PFSK-1 (cell line): ENCODE measurements around the gene DYNC2H1.

ENCODE experiments used
- FOXP2 ChIP-seq: optimal IDR thresholded peaks from 2 replicates; pipeline ENCODE3; 2011; ENCODE audit warnings: borderline replicate concordance, control low read depth, inconsistent platforms; ENCODE audit not compliant: insufficient read depth; ENCODE audit errors: extremely low read length, extremely low read depth
- POLR2AphosphoS5 ChIP-seq: IDR thresholded peaks from 2 replicates; pipeline ENCODE4 v1.6.1; 2012; ENCODE audit warnings: low read depth, mild to moderate bottlenecking, control low read depth, low read length, moderate library complexity
- REST ChIP-seq, 2 experiments: IDR thresholded peaks; 2 replicates each; pipeline versions ENCODE4 v1.6.1 to v1.8.0; 2011 to 2012; ENCODE audit warnings: low read depth in 2 of 2, low read length in 2 of 2, control low read depth in 1 of 2, inconsistent platforms in 1 of 2, mild to moderate bottlenecking in 1 of 2, moderate library complexity in 1 of 2; ENCODE audit not compliant: insufficient read depth in 1 of 2
- SIN3A ChIP-seq: IDR thresholded peaks from 2 replicates; pipeline ENCODE4 v1.6.1; 2012; ENCODE audit warnings: mild to moderate bottlenecking, low read length, moderate library complexity, borderline replicate concordance; ENCODE audit not compliant: insufficient read depth
- TAF1 ChIP-seq: IDR thresholded peaks from 2 replicates; pipeline ENCODE4 v1.6.1; 2012; ENCODE audit warnings: low read length, control low read depth, borderline replicate concordance; ENCODE audit not compliant: insufficient read depth

Gene DYNC2H1

GRCh38 chr11:103499710-103500340 lies 390.6 kb downstream of the DYNC2H1 start:
- TF ChIP-seq POLR2AphosphoS5 (no peak), REST (IDR thresholded peaks at IDR 0.05; ENCODE audit: insufficient read depth in 1 of 2, low read depth in 2 of 2, low read length in 2 of 2) (no peak)

- TF ChIP-seq TAF1, result no peak
- no peak for TF ChIP-seq REST (IDR thresholded peaks at IDR 0.05; ENCODE audit: insufficient read depth in 1 of 2, low read depth in 2 of 2, low read length in 2 of 2)
- no peak for TF ChIP-seq POLR2AphosphoS5
- TF ChIP-seq FOXP2, result no peak
- no peak for TF ChIP-seq SIN3A
These were observed 406.1 kb downstream of the DYNC2H1 start for GRCh38 chr11:103515283-103515682.

DNA sequence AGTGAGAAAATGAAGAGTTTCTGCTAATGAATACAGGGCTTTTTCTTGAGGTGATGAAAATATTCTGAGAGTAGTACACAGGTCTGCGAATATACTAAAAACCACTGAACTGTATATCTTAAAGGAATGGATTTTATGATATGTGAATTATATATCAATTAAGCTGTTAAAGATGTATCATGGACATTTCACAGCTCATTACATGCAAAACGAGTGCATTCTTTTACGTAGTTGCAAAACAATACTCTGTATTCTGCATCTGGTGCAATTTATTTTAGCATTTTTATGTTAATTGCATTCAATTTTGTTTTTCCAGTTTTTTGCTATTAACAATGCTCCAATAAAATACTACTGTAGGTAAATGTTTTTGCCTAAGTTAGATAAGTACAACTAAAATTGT lies 411.6 kb downstream of the DYNC2H1 start:
- no peak for TF ChIP-seq POLR2AphosphoS5
- TF ChIP-seq TAF1, result no peak
- TF ChIP-seq FOXP2, result no peak
- TF ChIP-seq SIN3A, result no peak
- no peak for TF ChIP-seq REST (IDR thresholded peaks at IDR 0.05; ENCODE audit: insufficient read depth in 1 of 2, low read depth in 2 of 2, low read length in 2 of 2)

DNA sequence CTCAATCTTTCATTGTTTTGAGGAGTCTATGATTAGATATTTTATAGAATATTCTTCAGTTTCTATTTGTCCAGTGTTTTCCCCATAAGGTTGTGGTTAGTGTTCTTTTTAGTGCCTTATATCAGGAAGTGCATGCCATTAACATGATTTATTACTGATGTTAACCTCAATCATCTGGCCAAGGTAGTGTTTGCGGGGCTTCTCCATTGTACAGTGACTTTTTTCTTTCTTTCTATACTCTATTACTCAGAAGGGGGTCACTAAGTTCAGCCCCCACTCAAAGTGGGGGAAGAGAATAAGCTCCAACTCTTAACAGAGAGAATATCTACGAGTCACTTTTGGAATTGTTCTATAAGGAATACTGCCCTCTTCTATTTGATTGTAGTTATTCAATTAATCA lies 415.8 kb downstream of the DYNC2H1 start:
- TF ChIP-seq SIN3A (no peak), FOXP2 (no peak), POLR2AphosphoS5 (no peak), REST (IDR thresholded peaks at IDR 0.05; ENCODE audit: insufficient read depth in 1 of 2, low read depth in 2 of 2, low read length in 2 of 2) (no peak), TAF1 (no peak)

GRCh38 chr11:103528046-103528445 lies 418.8 kb downstream of the DYNC2H1 start:
- TF ChIP-seq SIN3A (no peak), TAF1 (no peak), FOXP2 (no peak), REST (IDR thresholded peaks at IDR 0.05; ENCODE audit: insufficient read depth in 1 of 2, low read depth in 2 of 2, low read length in 2 of 2) (no peak), POLR2AphosphoS5 (no peak)
